GDM1 (cell line): ENCODE data around the gene SLC25A15.
"Not testable (repeated sequence)": the region's sequence is repeated elsewhere in the genome, so short reads cannot be mapped to it uniquely, and the experiment has no call there.

Source experiments
- DNase-seq: peaks from one replicate; lab custom pipeline; 2025; lab: John Stamatoyannopoulos, UW

SLC25A15 gene

DNA sequence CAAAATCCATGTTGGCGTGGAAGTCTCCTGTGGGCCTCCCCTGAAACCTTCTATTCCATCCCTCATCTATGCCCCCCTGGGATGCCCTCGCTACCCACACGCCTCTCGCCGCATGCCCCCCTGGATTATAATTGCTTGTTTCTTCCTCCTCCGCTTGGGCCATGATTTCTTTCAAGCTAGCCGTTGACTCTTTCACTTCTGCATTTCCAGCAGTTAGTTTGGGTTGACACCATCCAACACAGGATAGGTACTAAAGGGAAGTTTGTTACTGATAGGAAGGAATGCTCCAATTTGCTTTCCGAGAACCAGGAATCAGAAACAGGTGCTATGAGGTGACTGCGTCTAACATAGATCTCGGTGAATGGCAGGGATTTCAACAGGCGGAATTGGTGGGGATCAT lies 7.7 kb upstream of the SLC25A15 start:
- no peak for DNase-seq

DNA sequence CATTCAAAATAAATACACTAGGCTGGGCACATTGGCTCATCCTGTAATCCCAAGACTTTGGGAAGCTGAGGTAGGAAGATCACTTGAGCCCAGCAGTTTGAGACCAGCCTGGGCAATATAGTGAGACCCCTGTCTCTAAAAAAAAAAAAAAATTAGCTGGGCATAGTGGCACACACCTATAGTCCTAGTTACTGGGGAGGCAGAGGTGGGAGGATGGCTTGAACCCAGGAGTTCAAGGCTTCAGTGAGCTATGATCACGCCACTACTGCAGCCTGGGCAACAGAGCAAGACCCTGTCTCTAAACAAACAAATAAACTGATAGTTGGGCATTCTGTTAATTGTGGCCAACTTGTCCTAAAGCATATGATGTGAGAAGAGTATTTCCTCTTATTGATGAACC lies 6.4 kb upstream of the SLC25A15 start:
- not testable (repeated sequence) for DNase-seq

DNA sequence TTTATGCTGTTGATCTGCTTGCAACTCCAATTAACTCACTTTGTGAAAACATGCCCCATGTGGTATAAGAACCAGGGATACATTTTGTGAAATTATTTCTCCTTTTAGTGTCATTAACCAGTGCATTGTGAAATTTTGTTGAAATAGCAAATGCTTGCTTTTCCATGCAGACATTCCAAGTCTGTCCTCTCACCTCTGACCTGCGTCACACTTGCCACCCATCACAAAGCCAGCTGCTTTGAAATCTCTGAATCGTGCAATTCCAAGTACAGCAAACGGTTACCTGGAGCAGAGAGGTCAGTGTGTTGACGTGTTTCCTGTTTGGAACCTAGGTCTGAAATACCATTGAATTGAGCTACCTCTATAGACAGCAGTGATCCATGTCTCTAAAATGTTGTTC lies 4.9 kb upstream of the SLC25A15 start:
- no peak for DNase-seq

DNA sequence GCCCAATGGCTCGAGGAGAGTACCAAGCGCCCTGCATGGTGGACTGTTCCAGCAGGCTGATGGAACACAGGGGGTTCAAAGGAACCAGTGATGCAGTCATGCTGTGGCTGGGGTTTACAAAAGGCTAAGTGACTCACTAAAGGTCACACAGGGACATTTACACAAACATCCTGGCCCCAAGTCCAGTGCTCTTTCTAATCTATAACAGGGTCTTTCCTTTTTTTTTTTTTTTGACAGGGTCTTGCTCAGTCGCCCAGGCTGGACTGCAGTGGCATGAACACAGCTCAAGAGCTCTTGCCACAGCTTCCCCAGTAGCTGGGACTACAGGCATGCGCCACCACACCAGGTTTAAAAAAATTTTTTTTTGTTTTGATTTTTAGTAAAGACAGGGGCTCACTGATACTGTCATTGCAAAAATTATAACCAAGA lies 2.8 kb upstream of the SLC25A15 start:
- DNase-seq = no peak

DNA sequence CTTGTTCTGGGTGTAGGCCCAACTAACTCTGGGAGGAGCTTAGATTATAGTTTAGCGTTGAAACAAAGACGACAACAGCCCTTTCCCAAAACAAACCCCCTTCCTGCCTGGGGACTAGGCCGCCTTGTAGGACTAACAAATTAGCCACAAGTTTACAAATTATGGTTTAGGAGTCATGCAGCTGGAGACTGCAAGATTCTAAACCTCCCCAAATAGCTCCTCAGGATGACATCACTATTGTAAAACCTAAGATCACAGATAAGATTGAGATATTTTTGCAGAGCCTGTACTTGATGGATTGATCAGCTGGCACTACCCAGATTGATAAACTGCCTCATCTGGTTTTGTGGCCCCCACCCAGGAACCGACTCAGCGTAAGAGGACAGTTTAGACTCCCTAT lies 2.3 kb upstream of the SLC25A15 start:
- DNase-seq = no peak

DNA sequence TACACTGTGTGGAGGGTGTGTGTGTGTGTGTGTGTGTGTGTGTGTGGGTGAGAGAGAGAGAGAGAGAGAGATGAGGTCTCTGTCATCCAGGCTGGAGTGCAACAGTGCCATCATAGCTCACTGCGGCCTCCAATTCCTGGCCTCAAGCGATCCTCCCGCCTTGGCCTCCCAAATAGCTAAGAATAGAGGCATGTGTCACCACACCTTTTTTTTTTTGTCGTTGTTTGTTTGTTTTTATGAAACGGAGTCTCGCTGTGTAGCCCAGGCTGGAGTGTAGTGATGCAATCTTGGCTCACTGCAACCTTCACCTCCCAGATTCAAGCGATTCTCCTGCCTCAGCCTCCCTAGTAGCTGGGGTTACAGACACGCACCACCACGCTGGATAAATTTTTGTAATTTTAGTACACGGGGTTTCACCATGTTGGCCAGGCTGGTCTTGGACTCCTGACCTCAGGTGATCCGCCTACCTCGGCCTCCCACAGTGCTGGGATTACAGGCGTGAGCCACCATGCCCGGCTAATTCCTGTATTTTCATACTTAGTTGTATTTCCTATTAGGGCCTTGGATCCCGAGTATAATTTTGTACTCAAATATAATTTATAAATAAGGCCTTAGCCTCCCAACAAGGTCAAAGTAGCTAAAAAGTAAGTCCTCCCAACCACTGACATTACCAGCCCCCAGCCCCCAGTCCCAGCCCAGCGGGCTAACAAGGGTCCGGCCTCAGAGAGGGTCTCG lies 704 bp upstream of the SLC25A15 start:
- DNase-seq = not testable (repeated sequence)

DNA sequence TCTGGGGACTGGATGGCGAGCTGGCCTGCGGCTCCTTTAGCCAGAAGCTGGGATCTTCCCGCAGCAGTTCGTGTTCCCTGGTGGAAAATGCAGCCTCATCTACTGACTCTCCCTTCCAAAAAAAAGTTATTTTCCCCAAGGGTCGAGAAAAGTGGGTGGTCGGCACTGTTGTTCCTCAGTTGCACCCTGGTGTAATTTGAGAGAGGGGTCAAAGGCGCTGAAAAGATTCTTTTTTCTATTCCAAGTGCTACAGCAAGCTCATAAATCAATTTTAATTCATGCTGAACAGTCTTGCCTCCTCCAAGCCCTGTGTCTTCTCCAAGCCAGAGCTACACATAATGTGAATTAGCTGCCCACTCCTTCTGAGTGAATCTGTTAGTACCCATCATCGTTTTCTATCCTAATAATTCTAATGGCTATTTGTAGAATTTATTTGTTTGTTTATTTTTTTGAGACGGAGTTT lies 774 bp downstream of the SLC25A15 start:
- no peak for DNase-seq

DNA sequence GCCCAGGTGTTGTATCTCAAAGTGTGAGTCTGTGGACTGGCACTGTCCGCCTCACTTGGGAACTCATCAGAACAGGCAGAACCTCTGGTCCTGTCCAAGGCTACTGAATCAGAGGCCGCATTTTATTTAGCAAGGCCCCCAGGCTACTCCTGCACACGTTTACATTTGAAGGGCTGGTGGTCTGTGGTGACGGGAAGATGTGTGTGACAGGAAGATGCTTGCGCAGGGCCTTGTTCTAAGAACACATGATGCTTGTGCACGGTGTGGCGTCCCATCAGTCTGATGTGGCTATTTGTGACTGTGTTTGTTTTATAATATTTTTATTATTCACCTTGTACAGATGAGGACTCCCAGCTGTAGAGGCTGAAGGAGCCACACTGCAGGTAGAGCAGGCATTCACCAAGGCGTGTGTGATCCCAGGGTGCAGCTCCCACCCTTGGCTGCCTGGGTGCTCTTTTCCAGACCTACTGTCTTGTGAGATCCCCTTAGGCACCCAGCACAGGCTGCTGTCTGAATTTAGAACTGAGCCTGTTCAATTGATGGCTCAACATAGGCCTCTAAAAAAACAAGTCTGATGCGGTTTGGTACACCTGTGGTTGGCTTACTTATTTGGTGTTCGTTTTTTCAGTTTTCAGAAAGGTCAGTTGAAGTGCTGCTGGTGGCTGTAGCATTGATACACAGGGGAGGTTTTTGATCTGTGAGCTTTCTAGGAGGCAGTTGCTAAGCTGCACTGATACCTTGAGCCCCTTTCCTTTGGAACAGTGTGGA lies 3.1 kb downstream of the SLC25A15 start:
- no peak for DNase-seq

DNA sequence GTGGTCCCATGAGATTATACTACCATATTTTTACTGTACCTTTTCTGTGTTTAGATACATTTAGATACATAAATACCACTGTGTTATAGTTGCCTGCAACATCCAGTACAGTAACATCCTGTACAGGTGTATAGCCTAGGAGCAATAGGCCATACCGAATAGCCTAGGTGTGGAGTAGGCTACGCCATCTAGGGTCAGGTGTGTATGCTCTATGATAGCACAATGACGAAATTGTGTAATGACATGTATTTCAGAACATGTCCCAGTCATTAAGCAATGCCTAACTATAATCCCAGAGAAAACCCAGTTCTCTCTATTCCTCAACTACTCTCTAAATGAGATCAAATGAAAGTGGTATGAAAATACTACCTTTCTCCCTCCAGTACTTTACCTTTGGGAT lies 3.9 kb downstream of the SLC25A15 start:
- DNase-seq = no peak

DNA sequence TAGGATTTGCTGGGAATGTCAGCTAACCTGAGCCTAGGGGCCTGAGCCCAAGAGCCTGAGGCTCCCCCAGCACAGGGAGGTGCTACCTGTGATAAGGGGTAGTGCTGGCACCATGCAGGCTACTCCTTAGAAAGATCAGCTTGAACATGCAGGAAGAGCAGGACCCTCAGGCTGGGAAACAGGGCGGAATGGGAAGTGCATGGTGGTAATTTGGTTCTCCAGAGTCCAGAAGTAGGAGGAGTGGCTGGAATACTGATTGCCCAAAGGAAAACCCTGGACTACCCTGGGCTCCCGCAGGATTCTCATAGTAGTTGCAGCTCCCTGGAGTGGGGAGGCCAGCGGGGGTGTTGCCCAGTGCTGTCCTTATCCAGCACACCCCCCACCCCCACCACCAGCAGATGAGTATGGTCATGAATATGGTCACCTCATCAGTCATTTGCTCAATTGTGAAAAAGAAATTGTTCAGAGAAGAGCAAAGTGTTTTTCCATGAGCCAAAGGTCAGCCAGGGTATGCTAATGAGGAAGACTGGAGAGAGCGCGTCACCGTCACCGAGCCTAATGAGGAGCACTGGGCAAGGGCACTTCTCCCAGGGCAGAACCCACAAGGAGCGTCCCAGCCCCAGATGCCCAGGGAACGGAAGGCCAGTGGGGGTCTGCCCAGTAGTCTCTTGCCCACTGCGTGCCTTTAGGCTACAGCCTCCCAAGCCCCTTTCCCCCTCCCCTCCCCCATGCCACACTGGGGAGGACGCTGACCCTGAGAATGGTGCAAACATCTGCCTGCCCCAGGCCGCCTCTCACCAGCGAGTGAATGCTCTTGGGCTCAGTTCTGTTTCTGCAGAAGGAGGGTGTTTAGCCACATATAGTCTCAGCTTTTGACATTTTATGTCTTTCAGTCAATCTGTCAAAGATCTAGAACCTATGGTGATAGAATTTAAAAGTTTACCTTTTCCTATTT lies 5.3 kb downstream of the SLC25A15 start:
- no peak for DNase-seq

DNA sequence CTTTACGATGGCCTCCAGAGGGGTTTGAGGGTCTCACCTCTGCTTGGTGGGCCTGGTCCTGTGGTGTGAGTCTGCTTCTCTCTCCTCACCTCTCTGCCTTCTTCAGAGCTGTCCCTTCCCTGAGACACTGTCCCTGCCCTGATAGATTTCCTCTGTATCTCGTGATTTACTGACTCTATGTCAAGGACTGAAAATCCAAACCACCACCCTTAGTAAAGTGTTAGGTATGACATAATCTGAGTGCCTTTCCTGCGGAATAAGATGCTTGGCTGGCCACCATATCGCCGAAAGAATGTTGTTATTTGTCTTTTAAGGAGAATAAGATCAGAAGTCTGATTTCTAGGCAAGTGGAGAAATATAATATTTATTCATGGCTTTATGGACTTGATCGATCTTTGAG lies 7.2 kb downstream of the SLC25A15 start:
- DNase-seq = no peak

DNA sequence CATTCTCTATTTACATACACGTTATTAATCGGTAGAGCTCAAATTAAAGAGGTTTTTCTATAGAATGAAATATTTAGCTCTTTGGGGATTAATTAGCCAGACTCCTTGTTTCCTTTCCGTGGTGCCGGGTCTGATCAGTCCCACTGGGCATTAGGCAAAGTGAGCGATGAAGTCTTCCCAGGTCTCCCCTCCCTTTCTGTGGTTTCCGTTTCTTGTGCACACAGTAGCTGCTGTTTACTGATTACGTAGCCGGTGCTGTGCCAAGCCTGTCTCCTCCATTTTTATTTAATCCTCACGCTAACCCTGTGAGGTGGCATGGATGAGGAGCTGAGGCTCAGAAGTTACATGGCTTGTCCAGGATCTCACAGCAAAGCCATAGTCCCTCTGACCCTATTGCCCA lies 9.0 kb downstream of the SLC25A15 start:
- DNase-seq = no peak

DNA sequence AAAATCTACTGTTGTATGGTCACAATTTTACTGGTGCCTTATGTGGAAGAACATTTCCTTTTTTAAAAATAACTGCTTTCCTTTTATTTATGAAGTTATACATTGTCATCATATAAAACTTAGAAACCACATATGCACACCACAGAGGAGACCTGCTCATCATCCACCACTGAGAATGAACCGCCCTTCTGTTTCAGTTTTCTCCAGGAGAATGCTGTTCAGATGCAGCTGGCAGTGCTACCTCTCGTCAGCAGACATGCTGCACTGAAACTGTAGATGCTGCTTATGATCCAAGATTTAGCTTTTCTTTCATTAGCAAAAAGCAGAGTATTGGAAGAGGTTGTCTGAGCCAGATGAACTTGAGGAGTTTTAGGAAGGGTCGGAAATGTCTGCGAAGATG lies 10.1 kb downstream of the SLC25A15 start:
- no peak for DNase-seq

DNA sequence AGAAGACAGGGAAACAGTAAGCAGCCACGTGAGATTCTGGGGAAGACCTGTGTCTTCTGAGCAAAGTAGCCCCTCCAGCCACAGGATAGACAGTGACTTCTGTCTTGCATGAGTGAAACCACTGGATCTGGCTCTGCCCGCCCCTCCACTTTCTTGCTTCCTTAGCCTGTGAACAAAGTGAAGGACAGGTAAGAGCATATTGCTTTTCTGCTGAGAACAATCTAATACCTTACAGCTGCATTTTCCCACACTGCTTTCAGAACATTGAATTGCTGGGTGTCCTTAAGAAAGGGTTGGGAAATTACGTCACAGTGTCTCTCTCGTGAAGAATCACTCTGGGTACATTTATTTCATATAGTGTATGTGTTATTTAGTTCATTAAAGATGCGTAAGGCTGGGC lies 11.1 kb downstream of the SLC25A15 start:
- no peak for DNase-seq

DNA sequence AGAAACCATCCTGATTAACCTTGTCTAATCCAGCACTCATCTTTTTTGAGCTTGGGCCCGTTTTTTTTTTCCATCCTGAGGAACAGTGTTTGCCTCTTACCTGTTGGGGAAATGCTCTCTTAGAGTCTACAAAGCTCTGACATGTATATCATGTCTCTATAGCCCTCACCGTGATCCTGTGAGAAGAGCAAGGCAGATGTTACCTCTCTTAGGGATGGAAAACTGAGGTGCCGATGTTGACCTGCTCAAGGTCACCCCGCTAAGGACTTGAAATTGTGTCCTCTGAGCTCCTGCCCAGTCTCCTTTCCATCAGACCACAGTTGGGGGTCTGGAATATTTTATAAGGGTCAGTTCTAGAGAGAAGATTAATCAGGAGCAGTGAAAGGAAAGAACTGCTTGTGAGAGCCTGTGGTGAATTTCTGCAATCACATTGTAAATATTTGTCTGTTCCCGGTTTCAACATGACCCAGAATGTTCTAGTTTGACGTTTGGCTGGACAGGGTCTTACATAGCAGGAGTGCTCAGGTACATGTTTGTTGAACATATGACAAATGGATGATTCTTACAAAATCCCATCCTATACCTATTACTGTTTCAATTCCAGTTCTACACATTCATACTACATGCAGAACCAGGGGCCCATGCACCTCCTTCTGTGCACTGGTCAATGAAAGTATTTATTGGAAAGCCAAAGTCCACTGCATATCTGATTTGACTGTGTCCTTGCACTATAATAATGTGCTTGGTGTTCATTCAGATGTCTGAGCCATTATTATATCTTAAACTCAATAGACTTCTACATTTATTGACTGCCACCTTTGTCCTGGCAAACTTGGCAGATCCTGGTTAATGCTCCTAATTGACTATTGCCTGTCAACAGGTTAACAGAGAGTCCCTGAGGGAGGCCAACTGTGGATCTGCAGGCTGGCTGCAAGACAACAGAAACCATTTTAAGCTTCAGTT lies 12.1 kb downstream of the SLC25A15 start:
- DNase-seq = no peak

DNA sequence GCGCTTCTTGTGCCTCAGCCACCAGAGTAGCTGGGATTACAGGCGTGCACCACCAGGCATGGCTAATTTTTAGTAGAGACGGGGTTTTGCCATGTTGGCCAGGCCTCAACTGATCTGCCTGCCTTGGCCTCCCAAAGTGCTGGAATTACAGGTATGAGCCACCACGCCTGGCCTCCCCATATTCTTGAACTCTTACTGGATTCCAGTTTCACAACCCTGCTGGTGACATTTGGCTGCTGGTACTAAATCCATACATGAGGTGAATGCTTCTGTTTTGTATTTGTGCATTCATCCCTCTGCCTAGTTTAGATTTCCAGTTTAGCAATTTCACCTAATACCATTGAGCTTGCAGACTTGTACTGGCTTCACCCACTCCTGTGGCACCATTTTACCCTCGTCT lies 13.9 kb downstream of the SLC25A15 start:
- no peak for DNase-seq

DNA sequence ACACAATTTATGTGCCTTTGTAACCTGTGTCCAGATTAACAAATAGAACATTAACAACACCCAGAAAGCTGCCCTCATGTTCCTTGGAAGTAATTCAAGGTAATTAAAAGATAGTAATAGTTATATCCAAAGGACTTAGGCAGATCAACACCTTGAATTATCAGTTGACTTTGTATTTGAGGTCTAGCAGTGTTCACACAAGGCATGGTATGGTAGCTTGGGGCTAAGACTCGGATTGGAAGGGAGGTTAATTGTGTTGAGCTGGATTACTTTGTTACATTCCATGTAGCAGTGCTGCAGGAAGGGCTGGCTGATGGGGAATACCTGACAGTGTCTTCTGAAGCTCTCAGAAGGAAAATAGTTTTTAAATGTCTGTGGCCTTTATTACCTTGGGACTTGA lies 16.8 kb downstream of the SLC25A15 start:
- no peak for DNase-seq

DNA sequence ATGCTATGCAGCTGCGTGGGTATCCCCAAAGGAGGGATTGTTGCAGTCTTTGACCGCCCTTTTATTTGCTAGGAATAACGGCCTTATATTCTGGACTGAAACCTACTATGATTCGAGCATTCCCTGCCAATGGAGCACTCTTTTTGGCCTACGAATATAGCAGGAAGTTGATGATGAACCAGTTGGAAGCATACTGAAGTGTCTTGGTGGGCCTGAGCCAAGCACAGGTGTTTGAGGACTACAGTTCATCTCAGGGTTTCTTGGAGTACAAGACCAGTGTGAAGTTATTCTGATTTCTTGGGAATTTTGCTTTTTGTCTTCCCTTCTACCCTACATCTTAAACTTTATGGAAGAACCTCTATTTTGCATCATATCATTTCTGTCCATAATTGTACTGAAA lies 20.1 kb downstream of the SLC25A15 start:
- no peak for DNase-seq

DNA sequence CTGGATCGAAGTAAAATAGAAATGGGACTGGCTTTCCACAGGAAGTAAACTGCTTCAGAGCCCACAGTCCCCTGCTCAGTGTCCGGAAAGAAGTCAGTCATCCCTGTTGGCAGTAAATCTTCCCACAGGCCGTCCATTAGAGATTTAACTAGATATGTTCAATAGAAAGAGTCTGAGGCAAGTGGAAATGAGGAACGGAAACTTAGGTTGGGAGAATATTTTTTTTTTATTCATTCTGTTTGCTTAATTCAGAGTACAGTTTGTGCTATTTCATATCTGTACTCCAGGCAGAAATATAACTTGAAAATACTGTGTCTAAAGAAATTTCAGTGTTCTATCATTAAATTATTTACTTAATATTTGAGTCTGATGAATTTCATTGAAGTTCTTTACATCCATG lies 22.7 kb downstream of the SLC25A15 start:
- no peak for DNase-seq

DNA sequence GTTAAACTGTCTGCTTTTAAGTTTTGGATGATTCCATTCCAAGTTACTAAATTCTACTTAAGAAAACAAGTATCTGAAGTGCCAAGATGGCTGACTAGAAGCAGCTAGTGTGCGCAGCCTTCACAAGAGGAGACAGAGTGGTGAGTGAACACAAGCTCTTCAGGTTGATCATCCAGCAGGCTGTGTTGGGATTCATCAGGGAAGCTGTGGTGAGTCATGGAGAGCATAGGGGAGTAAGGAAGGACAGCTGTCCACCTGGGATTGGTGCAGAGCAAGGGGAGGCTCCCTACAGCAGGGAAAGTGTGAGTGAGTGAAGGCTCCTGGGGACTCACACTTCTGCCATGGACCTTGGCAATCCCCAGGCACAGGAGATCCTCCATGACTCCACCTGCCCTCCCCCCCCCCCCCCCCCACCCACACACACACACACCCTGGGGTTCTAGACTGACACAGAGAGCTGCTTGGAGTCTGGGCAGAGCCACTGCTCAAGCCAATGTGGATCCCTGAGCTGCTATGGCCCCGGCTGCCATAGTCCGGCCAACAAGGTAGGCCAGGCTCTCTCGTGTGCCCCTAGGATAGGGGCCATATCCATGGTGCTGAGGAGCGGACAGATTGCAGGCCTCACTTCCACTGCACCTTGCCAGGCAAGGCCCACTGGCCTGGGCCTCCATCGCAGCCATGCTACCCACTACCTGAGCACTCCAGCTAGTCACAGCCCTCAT lies 23.5 kb downstream of the SLC25A15 start:
- no peak for DNase-seq
